Loucy (cell line): Measurements from ENCODE around the gene ITIH3.

Experiments
- H2AFZ ChIP-seq: fragments of 200-600 bp; sonication (generic); 2 replicates; pipeline ENCODE4 v1.6.0; 2016; ENCODE audit warnings: antibody characterized with exemption, mild to moderate bottlenecking, low read length, moderate library complexity
- H3F3A ChIP-seq: fragments of 200-600 bp; 2 replicates; pipeline ENCODE4 v1.6.0; 2016; ENCODE audit warnings: antibody characterized with exemption, low read depth, mild to moderate bottlenecking
- H3K27me3 ChIP-seq: fragments of 200-600 bp; sonication (generic); 2 replicates; pipeline ENCODE4 v1.6.1; 2014; ENCODE audit warnings: low read length, mild to moderate bottlenecking; ENCODE audit not compliant: insufficient read depth, poor library complexity, severe bottlenecking
- H3K36me3 ChIP-seq: fragments of 200-600 bp; sonication (generic); 2 replicates; pipeline ENCODE4 v1.6.1; 2016; ENCODE audit warnings: low read length; ENCODE audit not compliant: insufficient read depth
- H3K4me1 ChIP-seq: fragments of 200-600 bp; sonication (generic); 2 replicates; pipeline ENCODE4 v1.5.1; 2014; ENCODE audit warnings: low read length, mild to moderate bottlenecking; ENCODE audit not compliant: insufficient read depth, poor library complexity, severe bottlenecking
- H3K4me2 ChIP-seq: fragments of 200-600 bp; sonication (generic); 2 replicates; pipeline ENCODE4 v1.6.0; 2014; ENCODE audit warnings: antibody characterized with exemption, low read length, low read depth, mild to moderate bottlenecking; ENCODE audit not compliant: poor library complexity, severe bottlenecking
- H3K4me3 ChIP-seq: fragments of 200-600 bp; sonication (generic); 2 replicates; pipeline ENCODE4 v1.5.1; 2014; ENCODE audit warnings: low read length, mild to moderate bottlenecking, mixed read lengths; ENCODE audit not compliant: poor library complexity, severe bottlenecking
- H3K79me2 ChIP-seq: fragments of 200-600 bp; sonication (generic); 2 replicates; pipeline ENCODE4 v1.6.1; 2014; ENCODE audit warnings: low read length; ENCODE audit not compliant: insufficient read depth
- H3K9ac ChIP-seq: fragments of 200-600 bp; sonication (generic); 2 replicates; pipeline ENCODE4 v1.6.0; 2014; ENCODE audit warnings: mild to moderate bottlenecking, low read depth, low read length, moderate library complexity; ENCODE audit not compliant: poor library complexity, severe bottlenecking
- H3K9me2 ChIP-seq: fragments of 200-600 bp; sonication (generic); replicated peaks from 2 replicates; pipeline ENCODE4 v1.6.1; 2016; ENCODE audit warnings: low read depth, low read length, mixed read lengths
- H3K9me3 ChIP-seq: fragments of 200-600 bp; sonication (generic); 2 replicates; pipeline ENCODE4 v1.6.1; 2014; ENCODE audit warnings: mild to moderate bottlenecking, antibody characterized with exemption, low read length, low read depth; ENCODE audit not compliant: insufficient read depth
- H4K20me1 ChIP-seq: fragments of 200-600 bp; sonication (generic); 2 replicates; pipeline ENCODE4 v1.6.0; 2014; ENCODE audit warnings: antibody characterized with exemption, low read length, mild to moderate bottlenecking; ENCODE audit not compliant: insufficient read depth, poor library complexity, severe bottlenecking
- CTCF ChIP-seq: fragments of 200-600 bp; sonication (generic); conservative IDR thresholded peaks from 2 replicates; pipeline ENCODE4 v1.5.1; 2014; ENCODE audit warnings: mild to moderate bottlenecking, antibody characterized with exemption, low read length
- EZH2phosphoT487 ChIP-seq: fragments of 200-600 bp; IDR thresholded peaks from 2 replicates; pipeline ENCODE4 v1.6.1; 2018; ENCODE audit warnings: antibody characterized with exemption, mild to moderate bottlenecking, moderate library complexity, borderline replicate concordance

ITIH3 gene

DNA sequence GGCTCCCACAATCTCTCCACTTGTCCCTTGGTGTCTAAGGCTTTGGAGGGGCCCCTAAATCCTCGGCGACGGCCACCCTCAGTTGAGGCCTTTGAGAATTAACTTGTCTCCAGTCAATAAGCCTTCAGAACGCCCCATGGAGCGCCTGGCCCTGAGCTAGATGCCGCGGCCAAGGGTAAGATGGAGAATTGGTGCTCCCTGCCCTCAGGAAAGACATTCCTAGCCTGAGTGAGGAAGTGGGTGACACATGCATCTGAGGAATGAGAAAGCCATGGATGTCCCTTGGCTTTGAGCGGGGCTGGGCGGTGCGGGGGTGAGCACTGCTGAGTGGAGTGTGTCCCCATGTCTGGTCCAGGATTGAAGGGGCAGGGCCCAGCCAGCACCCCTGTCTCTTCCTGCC lies 22.6 kb downstream of the ITIH3 start:
- Histone ChIP-seq H3K9me2 (no peaks in the 10 kb centered on the region), H3K9ac (no peak overlapping the region), H3K4me2 (no peak overlapping the region), H3K4me3 (no peak overlapping the region), H2AFZ (no peak overlapping the region), H3K27me3 (no peaks in the 10 kb centered on the region), H3K79me2 (no peaks in the 10 kb centered on the region), H3K9me3 (no peaks in the 10 kb centered on the region), H3F3A (no peaks in the 10 kb centered on the region), H4K20me1 (no peaks in the 10 kb centered on the region), H3K36me3 (no peaks in the 10 kb centered on the region), H3K4me1 (no peaks in the 10 kb centered on the region)
- TF ChIP-seq CTCF: no peak
- no peak for TF ChIP-seq EZH2phosphoT487

DNA sequence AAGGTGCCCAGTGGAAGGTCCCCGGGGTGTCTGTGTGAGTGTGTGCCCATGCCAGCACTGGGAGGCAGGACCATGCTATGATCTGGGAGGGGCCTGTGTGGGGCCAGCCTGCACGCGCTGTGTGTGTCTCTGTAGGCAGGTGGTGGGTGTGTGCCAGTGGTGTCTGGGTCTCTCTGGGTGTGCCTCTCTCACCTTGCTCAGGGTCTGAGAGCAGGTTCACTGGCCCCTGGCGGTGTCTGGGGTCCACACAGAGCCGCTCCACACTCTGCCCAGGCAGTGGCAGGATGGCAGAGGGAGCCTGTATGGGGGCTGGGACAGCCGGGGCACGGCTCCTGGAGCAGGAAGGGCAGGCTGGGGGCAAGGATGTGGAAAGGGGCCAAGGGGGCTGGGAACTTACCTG lies 23.3 kb downstream of the ITIH3 start:
- H3K9me3 ChIP-seq: no peaks in the 10 kb centered on the region

DNA sequence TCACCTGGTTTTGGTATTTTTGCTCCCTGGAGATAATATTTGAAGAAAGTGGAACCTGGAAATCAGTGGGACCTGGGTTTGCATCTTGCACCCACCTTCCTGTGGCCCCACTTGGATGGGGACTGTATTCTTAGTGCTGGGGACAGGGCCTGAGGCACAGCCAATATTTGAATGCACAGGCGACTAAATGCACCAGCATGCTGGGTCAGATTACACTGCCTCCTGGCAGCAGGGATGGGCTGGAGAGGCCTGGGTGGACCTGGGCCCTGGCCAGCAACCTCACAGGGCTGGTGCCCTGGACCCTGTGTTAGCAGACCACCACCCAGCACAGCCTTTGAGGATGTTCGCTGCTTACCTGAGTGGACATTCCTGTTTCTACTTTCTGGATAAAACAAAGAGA lies 25.3 kb downstream of the ITIH3 start:
- no peaks in the 10 kb centered on the region for H3K27me3 ChIP-seq
- no peaks in the 10 kb centered on the region for H3K9me2 ChIP-seq
- no peaks in the 10 kb centered on the region for H3K9me3 ChIP-seq
- H3K4me2 ChIP-seq: no peak overlapping the region
- no peak overlapping the region for H3K4me3 ChIP-seq
- no peak overlapping the region for H2AFZ ChIP-seq
- no peaks in the 10 kb centered on the region for H3K4me1 ChIP-seq
- H4K20me1 ChIP-seq: no peaks in the 10 kb centered on the region
- H3K9ac ChIP-seq: no peak overlapping the region
- H3F3A ChIP-seq: no peaks in the 10 kb centered on the region
- no peak for TF ChIP-seq CTCF
- TF ChIP-seq EZH2phosphoT487: no peak
- H3K36me3 ChIP-seq: no peaks in the 10 kb centered on the region
- H3K79me2 ChIP-seq: no peaks in the 10 kb centered on the region

More for the DNA sequence above, 23.3 kb downstream of the ITIH3 start:
- H3K4me1 ChIP-seq: no peaks in the 10 kb centered on the region
- H2AFZ ChIP-seq: no peak overlapping the region
- H3K79me2 ChIP-seq: no peaks in the 10 kb centered on the region
- H3F3A ChIP-seq: no peaks in the 10 kb centered on the region
- H3K36me3 ChIP-seq: no peaks in the 10 kb centered on the region
- TF ChIP-seq EZH2phosphoT487 (no peak), CTCF (no peak)
- no peaks in the 10 kb centered on the region for H3K9me2 ChIP-seq
- H3K4me3 ChIP-seq: no peak overlapping the region
- no peak overlapping the region for H3K4me2 ChIP-seq
- H3K9ac ChIP-seq: no peak overlapping the region
- no peaks in the 10 kb centered on the region for H4K20me1 ChIP-seq
- H3K27me3 ChIP-seq: no peaks in the 10 kb centered on the region
